ENCODE measurements around the gene MTA1. TPM values are rescaled to one million over a fixed set of nuclear protein-coding genes. Genes with fewer than 3 reads are reported as not detected.

The MTA1 gene
- total and polyA plus RNA-seq, 2 of the 8 experiments (the other 6 are each of a cell fraction or from before 2014, with no cell fraction given): 73.9 to 221 TPM

DNA sequence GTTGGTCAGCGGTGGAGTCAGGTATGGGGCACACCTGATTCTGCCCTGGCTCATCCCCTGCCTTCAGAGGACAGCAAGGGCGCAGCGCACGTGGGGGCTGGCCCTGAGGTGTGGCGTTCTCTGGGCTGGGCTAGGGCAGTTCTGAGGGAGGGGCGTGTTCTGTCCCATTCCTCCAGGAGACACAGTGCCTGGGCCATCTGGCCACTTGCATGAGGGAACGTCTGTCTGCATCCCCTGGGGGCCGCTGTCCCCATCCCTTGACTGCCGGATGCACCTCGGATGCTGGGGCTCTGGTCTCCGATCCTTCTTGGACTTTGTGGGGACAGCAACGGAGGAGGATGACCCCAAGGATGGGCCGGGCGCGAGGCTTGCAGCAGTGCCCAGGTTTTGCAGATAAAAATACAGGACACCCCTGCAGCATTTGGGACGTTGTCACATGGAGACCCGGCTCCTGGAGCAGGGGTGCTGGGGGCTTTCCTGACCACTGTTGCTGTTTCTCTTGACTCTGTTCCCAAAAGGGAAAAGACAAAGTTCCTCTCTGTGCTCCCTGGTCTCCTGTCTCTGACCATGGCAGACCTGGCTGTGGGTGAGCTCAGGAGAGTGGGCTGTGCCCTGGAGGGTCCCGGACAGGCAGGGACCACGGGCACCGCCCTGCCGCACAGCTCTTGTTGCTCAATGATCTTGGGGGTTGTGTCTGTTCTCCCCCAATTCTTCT is 6.9 kb downstream of the MTA1 start:
- peak overlapping the region; percentile 71; the same call in 1 of the 2 replicates for H4K8ac ChIP-seq (ENCODE audit: extremely low read depth, insufficient read depth, low read length)
- CTCF ChIA-PET (ENCODE audit: partially characterized antibody): interaction anchor here (0.6 to 1.0 kb wide), 2 partner anchors 45 to 63 kb away, joined by 3 read pairs; no protein-coding TSS in a partner anchor
- TF ChIP-seq CBX8 (IDR thresholded peaks at IDR 0.05; ENCODE audit: borderline replicate concordance, low read depth, low read length) (no peak), RFX5 (IDR thresholded peaks at IDR 0.05; ENCODE audit: borderline replicate concordance, low read depth, low read length) (no peak), RXRA (IDR thresholded peaks at IDR 0.05; ENCODE audit: insufficient read depth, low read depth, low read length) (no peak), EGR1 (IDR thresholded peaks at IDR 0.05; ENCODE audit: borderline replicate concordance, low read depth, low read length) (no peak), SIN3A (conservative IDR thresholded peaks at IDR 0.05 in 1 of 2, IDR thresholded peaks at IDR 0.05 in 1 of 2; ENCODE audit: low read depth in 1 of 2, low read length in 2 of 2) (no peak), CHD2 (IDR thresholded peaks at IDR 0.05; ENCODE audit: low read length) (no peak), SUZ12 (IDR thresholded peaks at IDR 0.05; ENCODE audit: low read length) (no peak), POLR2A (IDR thresholded peaks at IDR 0.05; ENCODE audit: control extremely low read depth in 1 of 2, low read depth in 2 of 2, low read length in 2 of 2) (no peak), KDM4A (IDR thresholded peaks at IDR 0.05; ENCODE audit: low read depth, low read length, severe bottlenecking) (no peak), HDAC6 (IDR thresholded peaks at IDR 0.05; ENCODE audit: low read depth, low read length) (no peak), TBP (IDR thresholded peaks at IDR 0.05; ENCODE audit: low read depth, low read length) (no peak), ASH2L (IDR thresholded peaks at IDR 0.05; ENCODE audit: low read length) (no peak), TAF1 (IDR thresholded peaks at IDR 0.05; ENCODE audit: low read depth, low read length) (no peak)

More for the DNA sequence above, 6.9 kb downstream of the MTA1 start:
- Histone ChIP-seq H3K14ac (ENCODE audit: insufficient read length) (no peak overlapping the region), H4K5ac (ENCODE audit: insufficient read length, low read depth, low read length) (no peak overlapping the region), H3K9me3 (ENCODE audit: insufficient read depth in 2 of 2, low read depth in 1 of 2, low read length in 1 of 2) (no peaks in the 10 kb centered on the region), H3K56ac (replicated peaks; ENCODE audit: insufficient read length, low read depth, low read length) (no peak overlapping the region), H3K27ac (ENCODE audit: low read depth, low read length) (no peak overlapping the region), H2AK5ac (ENCODE audit: low read depth, low read length) (no peak overlapping the region), H2BK20ac (ENCODE audit: low read length) (no peak overlapping the region), H2BK120ac (replicated peaks; ENCODE audit: low read depth, low read length) (no peak overlapping the region), H2BK12ac (ENCODE audit: low read depth, low read length) (no peak overlapping the region), H3K4me1 (replicated peaks in 1 of 4; ENCODE audit: control insufficient read depth in 3 of 4, insufficient read depth in 4 of 4, low read length in 3 of 4) (peaks cover 0 to 7% (median 5%) of the 10 kb centered on the region in 4 experiments; a peak in 4 of 7 replicates), H2AFZ (ENCODE audit: low read length) (no peak overlapping the region), H3K79me2 (ENCODE audit: control insufficient read depth in 1 of 2, insufficient read depth in 2 of 2, low read length in 2 of 2) (peaks cover 27 to 90% of the 10 kb centered on the region in 2 experiments; a peak in 3 of 4 replicates), H3K79me1 (ENCODE audit: low read depth, low read length) (peaks cover 25% of the 10 kb centered on the region), H2BK5ac (ENCODE audit: low read depth, low read length) (no peak overlapping the region), H4K91ac (replicated peaks; ENCODE audit: insufficient read length, low read length) (no peak overlapping the region), H3K4me2 (ENCODE audit: insufficient read depth in 1 of 2, low read depth in 2 of 2, low read length in 2 of 2) (no peak overlapping the region), H4K20me1 (replicated peaks in 1 of 2; ENCODE audit: control insufficient read depth in 1 of 2, insufficient read depth in 2 of 2, low read length in 2 of 2) (peaks cover 52 to 57% of the 10 kb centered on the region in 2 experiments), H3K23ac (ENCODE audit: insufficient read length) (no peak overlapping the region), H2BK15ac (ENCODE audit: low read length) (no peak overlapping the region), H3K36me3 (ENCODE audit: control insufficient read depth in 2 of 4, insufficient read depth in 4 of 4, low read length in 3 of 4) (peaks cover 0 to 11% (median 3%) of the 10 kb centered on the region in 4 experiments; a peak in 3 of 8 replicates), H3K27me3 (replicated peaks in 1 of 4; ENCODE audit: control insufficient read depth in 3 of 4, extremely low read depth in 1 of 4, insufficient read depth in 3 of 4, low read length in 3 of 4) (no peaks in the 10 kb centered on the region), H3K9ac (replicated peaks in 1 of 4; ENCODE audit: extremely low read depth in 1 of 4, low read depth in 3 of 4, low read length in 3 of 4) (no peak overlapping the region), H3K4ac (replicated peaks; ENCODE audit: insufficient read length, low read depth, low read length) (no peak overlapping the region), H3K18ac (ENCODE audit: extremely low read depth, low read length) (no peak overlapping the region), H3K4me3 (ENCODE audit: extremely low read depth in 1 of 4, insufficient read depth in 2 of 4, low read depth in 3 of 4, low read length in 4 of 4) (no peak overlapping the region), H3K23me2 (ENCODE audit: low read depth, low read length) (no peaks in the 10 kb centered on the region)
- WGBS, 2 experiments (ENCODE audit: extremely low coverage in 1 of 2, insufficient coverage in 1 of 2, insufficient read length in 1 of 2, insufficient replicate concordance in 2 of 2, low coverage in 1 of 2, low lambda C conversion rate in 2 of 2, missing lambda C conversion rate in 1 of 2): 96% methylated on average over 20 of the region's 21 CpGs; no CpG with 5 or more reads in 1 of the 2 experiments
- POLR2A ChIA-PET (ENCODE audit: partially characterized antibody): no interaction called here
- no peak for DNase-seq (ENCODE audit: low read depth in 1 of 2, low spot score in 2 of 2)
- FAIRE-seq: no peak

Measured in H1 (cell line).